Osteoblast (primary cell): Measurements from ENCODE around the gene ALDH5A1. TPM values are rescaled to one million over a fixed set of nuclear protein-coding genes. Genes with fewer than 3 reads are reported as not detected.

Experiments
- DNase-seq: peaks from one replicate; pipeline ENCODE4 v3.0.0; 2011; ENCODE audit warnings: low spot score, mixed read lengths; ENCODE audit not compliant: insufficient read length; ENCODE audit errors: missing footprints
- H2AFZ ChIP-seq: 2 replicates; pipeline ENCODE4 v1.6.0; 2011; ENCODE audit warnings: mild to moderate bottlenecking, low read length
- H3K27ac ChIP-seq: 2 replicates; pipeline ENCODE4 v1.5.1; 2011; ENCODE audit warnings: mild to moderate bottlenecking, low read depth, low read length, moderate library complexity
- H3K27me3 ChIP-seq: 2 replicates; pipeline ENCODE4 v1.6.0; 2012; ENCODE audit warnings: mild to moderate bottlenecking, control low read depth, inconsistent platforms, low read length, moderate library complexity; ENCODE audit not compliant: insufficient read depth
- H3K36me3 ChIP-seq: 2 replicates; pipeline ENCODE4 v1.5.1; 2011; ENCODE audit warnings: mild to moderate bottlenecking, low read length, control low read depth, moderate library complexity; ENCODE audit not compliant: insufficient read depth
- H3K4me1 ChIP-seq: 2 replicates; pipeline ENCODE4 v1.5.1; 2011; ENCODE audit warnings: mild to moderate bottlenecking, low read length, control low read depth, moderate library complexity; ENCODE audit not compliant: insufficient read depth
- H3K4me2 ChIP-seq: 2 replicates; pipeline ENCODE4 v1.6.0; 2011; ENCODE audit warnings: mild to moderate bottlenecking, low read length; ENCODE audit not compliant: insufficient read depth
- H3K4me3 ChIP-seq: fragments of 200-600 bp; sonication (generic); 3 replicates; pipeline ENCODE4 v1.5.1; 2012; ENCODE audit warnings: mild to moderate bottlenecking, low read length, inconsistent platforms; ENCODE audit not compliant: insufficient read depth
- H3K79me2 ChIP-seq: 2 replicates; pipeline ENCODE4 v1.6.0; 2012; ENCODE audit warnings: mild to moderate bottlenecking, low read length, control low read depth, inconsistent platforms; ENCODE audit not compliant: insufficient read depth
- H3K9me3 ChIP-seq: 2 replicates; pipeline ENCODE4 v1.5.1; 2011; ENCODE audit warnings: low read depth, low read length, control low read depth
- H4K20me1 ChIP-seq: 2 replicates; pipeline ENCODE4 v1.6.0; 2012; ENCODE audit warnings: mild to moderate bottlenecking, low read length, control low read depth; ENCODE audit not compliant: insufficient read depth
- CTCF ChIP-seq: IDR thresholded peaks from 2 replicates; pipeline ENCODE4 v1.5.1; 2011; ENCODE audit warnings: mild to moderate bottlenecking, low read depth, low read length, moderate library complexity; ENCODE audit errors: extremely low read depth
- total RNA-seq: library from RNA; depleted of rRNA; stranded (reverse); fragments of >200 nt; gene quantifications from 2 replicates; pipeline ENCODE4 v1.2.3, GENCODE V29; 2012

ALDH5A1 gene
- total RNA-seq, 1 donor, result 2.2 TPM

GRCh38 chr6:24581084-24581669, 86.4 kb downstream of the ALDH5A1 start:
- no peak overlapping the region for H3K27ac ChIP-seq
- no peak overlapping the region for H3K4me3 ChIP-seq
- no peak overlapping the region for H2AFZ ChIP-seq
- peaks cover 11% of the 10 kb centered on the region for H3K4me1 ChIP-seq
- H3K36me3 ChIP-seq, result no peaks in the 10 kb centered on the region
- no peaks in the 10 kb centered on the region for H3K9me3 ChIP-seq
- H3K4me2 ChIP-seq, result no peak overlapping the region
- TF ChIP-seq CTCF, result peak; percentile 89
- no peaks in the 10 kb centered on the region for H4K20me1 ChIP-seq
- no peaks in the 10 kb centered on the region for H3K79me2 ChIP-seq
- DNase-seq, result no peak
- H3K27me3 ChIP-seq, result peaks cover 5% of the 10 kb centered on the region

- Histone ChIP-seq H4K20me1 (no peaks in the 10 kb centered on the region), H3K4me1 (peaks cover 11% of the 10 kb centered on the region), H3K9me3 (no peaks in the 10 kb centered on the region), H3K27ac (no peak overlapping the region), H3K36me3 (no peaks in the 10 kb centered on the region), H2AFZ (peak overlapping the region; percentile 4), H3K79me2 (no peaks in the 10 kb centered on the region), H3K4me3 (no peak overlapping the region), H3K4me2 (peak overlapping the region; percentile 50), H3K27me3 (peaks cover 8% of the 10 kb centered on the region)
- DNase-seq, result no peak
- TF ChIP-seq CTCF, result peak; percentile 93
These were observed 89.0 kb downstream of the ALDH5A1 start for GRCh38 chr6:24583463-24584381.

GRCh38 chr6:24584382-24584720, 89.6 kb downstream of the ALDH5A1 start:
- Histone ChIP-seq H3K9me3 (no peaks in the 10 kb centered on the region), H3K4me3 (no peak overlapping the region), H3K27ac (no peak overlapping the region), H3K4me1 (peaks cover 11% of the 10 kb centered on the region), H3K27me3 (peaks cover 8% of the 10 kb centered on the region), H3K36me3 (no peaks in the 10 kb centered on the region), H4K20me1 (no peaks in the 10 kb centered on the region), H2AFZ (no peak overlapping the region), H3K4me2 (no peak overlapping the region), H3K79me2 (no peaks in the 10 kb centered on the region)
- DNase-seq, result no peak
- no peak for TF ChIP-seq CTCF

Other genes starting within 250 kb of the ALDH5A1 start
- under 0.01 TPM in 2 replicates for gene DCDC2, start 136.9 kb upstream of the ALDH5A1 start, total RNA-seq
- gene MRS2, start 92.0 kb upstream of the ALDH5A1 start, total RNA-seq, result 22.7 and 23.5 TPM in 2 replicates
- gene GPLD1, start 5.4 kb upstream of the ALDH5A1 start, total RNA-seq, result 0.72 and 0.88 TPM in 2 replicates
- under 0.01 and 0.29 TPM in 2 replicates for gene KIAA0319, start 151.2 kb downstream of the ALDH5A1 start, total RNA-seq
- gene TDP2, start 171.9 kb downstream of the ALDH5A1 start, total RNA-seq, result 27.4 and 27.9 TPM in 2 replicates
- 5.8 and 6.5 TPM in 2 replicates for gene ACOT13, start 172.1 kb downstream of the ALDH5A1 start, total RNA-seq
- 144 and 168 TPM in 2 replicates for gene C6orf62, start 224.2 kb downstream of the ALDH5A1 start, total RNA-seq